HG03139 (cell line): ENCODE results near the gene DTX1.
A peak's percentile ranks its signal among the peaks of the same experiment; 100 is the strongest.

ENCODE experiments used
- ATAC-seq: cut with Tn5 transposase; IDR thresholded peaks from one replicate; pipeline ENCODE4 v1.9.1; 2021; ENCODE audit not compliant: unreplicated experiment

Gene DTX1

GRCh38 chr12:113092607-113093408, 36.3 kb downstream of the DTX1 start:
- no peak for ATAC-seq

GRCh38 chr12:113093409-113094101, 37.0 kb downstream of the DTX1 start:
- no peak for ATAC-seq

DNA sequence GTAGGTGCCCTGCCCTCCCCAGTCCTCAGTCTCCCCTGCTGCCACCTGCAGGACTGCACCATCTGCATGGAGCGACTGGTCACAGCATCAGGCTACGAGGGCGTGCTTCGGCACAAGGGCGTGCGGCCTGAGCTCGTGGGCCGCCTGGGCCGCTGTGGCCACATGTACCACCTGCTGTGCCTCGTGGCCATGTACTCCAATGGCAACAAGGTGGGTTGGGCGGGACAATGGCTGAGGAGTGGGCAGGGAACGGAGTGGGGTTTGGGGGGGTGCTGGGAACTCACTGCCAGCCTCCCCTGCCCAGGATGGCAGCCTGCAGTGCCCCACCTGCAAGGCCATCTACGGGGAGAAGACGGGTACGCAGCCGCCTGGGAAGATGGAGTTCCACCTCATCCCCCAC, 38.2 kb downstream of the DTX1 start:
- no peak for ATAC-seq

DNA sequence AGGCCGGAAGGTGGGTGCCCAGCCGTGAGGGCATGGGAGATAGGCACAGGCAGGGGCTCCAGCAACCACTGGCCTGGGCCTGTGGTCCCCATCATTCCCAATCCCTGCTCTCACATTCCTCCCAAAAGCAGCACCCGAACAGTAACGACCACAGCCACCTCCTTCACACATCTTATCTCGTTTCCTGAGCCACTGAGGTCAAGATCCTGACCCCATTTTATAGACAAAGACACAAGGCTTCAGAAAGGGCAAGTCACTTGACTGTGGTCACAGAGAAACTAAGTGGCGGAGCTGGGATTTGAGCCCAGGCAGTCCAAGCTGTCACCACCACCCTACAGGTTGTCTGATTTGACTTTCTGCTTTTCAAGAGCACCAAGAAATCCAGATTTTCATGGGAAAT, 38.9 kb downstream of the DTX1 start:
- ATAC-seq: no peak

GRCh38 chr12:113096675-113097461, 40.3 kb downstream of the DTX1 start:
- ATAC-seq: no peak

DNA sequence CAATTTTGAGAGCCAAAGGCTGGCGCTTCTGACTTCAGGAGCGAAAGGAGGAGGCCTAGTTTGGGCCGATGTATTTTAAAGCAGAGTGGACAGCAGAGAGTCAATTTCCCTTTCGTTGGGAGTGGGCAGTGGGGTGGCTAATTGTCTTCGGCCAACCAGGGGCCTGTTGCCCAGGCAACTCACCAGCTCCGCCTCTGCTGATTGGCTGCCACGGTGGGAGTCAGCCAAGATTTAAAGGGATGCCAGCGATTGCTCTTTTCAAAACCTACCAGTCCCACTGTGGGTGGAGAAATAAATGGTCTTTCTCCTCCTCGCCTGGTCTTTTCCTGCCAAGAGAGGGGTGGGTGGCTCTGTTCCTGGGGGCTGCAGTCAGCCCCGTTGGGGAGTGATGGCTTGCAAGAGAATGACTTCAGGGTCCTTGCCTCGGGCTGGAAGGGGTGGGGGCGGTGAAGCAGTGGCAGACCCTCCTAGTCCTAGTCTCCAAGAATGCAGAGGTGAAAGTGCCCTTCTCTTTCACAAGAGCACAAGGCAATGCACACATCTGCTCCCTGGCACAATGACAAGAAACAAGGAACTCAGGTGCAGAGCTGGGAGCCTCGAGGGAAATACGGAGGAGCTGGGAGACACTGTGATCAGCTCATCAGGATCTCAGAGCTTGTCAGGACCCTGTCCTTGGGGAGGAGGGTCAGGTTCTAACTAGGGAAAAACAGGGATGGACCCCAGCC, 41.3 kb downstream of the DTX1 start:
- ATAC-seq: no peak

GRCh38 chr12:113098441-113099028, 42.0 kb downstream of the DTX1 start:
- ATAC-seq: peak; percentile 69

DNA sequence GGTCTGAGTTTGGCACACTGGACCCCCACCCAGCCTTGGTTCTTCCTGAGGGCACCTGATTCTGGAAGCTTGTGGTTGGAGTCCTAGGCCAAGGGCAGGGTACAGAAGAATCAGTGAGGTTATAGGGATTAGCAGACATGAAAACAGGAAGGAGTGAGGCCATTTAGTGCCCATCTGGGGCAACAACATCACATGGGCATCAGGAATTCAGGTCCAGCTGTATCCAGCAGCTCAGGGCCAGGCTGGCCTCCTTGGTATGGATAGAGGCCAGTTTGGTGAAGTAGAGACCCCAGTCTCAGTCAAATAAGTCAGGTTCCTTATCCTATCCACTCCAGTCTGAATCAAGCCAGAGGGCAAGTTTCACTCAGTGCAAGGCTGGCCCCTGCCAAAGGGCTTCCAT, 42.8 kb downstream of the DTX1 start:
- ATAC-seq: no peak

DNA sequence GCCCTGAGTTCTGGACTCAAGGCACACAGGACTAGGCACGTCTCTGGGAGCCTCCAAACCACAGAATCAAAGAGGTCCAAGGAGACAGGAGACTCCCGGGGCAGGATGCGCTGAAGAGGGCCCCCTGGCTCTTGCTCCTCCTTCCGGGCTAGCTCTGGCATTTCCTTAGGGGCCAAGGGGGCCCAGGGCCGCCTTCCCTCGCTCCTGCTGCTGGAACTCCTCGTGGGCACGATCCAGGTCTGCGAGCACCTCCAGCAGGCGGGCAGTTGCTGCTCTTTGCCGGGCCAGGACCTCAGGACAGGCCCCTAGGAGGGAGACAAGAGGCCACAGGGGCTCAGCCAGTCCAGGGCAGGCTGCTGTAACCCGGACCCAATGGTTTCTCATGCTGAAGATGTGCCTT, 43.2 kb downstream of the DTX1 start:
- ATAC-seq: no peak

GRCh38 chr12:113101751-113102150, 45.2 kb downstream of the DTX1 start:
- no peak for ATAC-seq

DNA sequence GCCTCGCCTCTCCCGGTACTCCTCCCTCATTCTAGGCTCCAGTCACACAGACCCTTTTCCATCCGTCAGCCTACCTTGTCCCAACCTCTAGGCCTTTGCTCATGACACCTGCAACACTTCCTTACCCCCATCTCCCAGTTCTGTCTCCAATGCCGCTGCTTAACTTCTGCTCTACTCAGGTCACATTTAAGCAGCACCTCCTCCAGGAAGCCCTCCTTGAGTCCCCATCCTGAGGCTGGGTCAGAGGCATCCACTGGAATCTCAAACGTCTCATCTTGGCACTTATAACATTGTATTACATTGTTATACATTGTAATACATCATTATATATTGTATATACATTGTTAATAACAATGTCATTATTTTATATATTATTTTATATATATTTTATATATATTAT, 46.3 kb downstream of the DTX1 start:
- ATAC-seq: no peak

- no peak for ATAC-seq
Measured at GRCh38 chr12:113103756-113104450, 47.4 kb downstream of the DTX1 start.

GRCh38 chr12:113104953-113105510, 48.5 kb downstream of the DTX1 start:
- no peak for ATAC-seq

- ATAC-seq: no peak
Measured at GRCh38 chr12:113105606-113106271, 49.2 kb downstream of the DTX1 start.

DNA sequence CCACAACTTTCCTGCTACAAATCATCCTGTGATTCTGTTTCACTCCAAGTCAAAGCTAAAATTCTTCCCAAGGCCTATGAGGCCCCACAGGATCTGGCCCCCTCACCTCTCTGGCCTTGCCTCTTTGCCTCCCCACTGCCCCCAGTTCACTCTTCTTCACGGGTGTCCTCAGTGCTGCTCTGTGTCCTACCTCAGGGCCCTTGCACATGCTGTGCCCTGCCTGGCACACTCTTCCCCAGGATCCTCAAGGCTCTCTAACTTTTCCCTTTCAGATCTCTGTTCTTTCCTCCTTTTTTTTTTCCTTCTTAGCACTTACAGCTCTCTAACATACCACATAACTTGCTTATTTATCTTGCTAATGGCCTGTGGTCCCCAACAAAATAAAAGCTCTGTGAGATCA, 49.8 kb downstream of the DTX1 start:
- no peak for ATAC-seq

GRCh38 chr12:113108308-113108707, 51.8 kb downstream of the DTX1 start:
- ATAC-seq: no peak

- no peak for ATAC-seq
Measured at GRCh38 chr12:113109360-113109759, 52.8 kb downstream of the DTX1 start.

DNA sequence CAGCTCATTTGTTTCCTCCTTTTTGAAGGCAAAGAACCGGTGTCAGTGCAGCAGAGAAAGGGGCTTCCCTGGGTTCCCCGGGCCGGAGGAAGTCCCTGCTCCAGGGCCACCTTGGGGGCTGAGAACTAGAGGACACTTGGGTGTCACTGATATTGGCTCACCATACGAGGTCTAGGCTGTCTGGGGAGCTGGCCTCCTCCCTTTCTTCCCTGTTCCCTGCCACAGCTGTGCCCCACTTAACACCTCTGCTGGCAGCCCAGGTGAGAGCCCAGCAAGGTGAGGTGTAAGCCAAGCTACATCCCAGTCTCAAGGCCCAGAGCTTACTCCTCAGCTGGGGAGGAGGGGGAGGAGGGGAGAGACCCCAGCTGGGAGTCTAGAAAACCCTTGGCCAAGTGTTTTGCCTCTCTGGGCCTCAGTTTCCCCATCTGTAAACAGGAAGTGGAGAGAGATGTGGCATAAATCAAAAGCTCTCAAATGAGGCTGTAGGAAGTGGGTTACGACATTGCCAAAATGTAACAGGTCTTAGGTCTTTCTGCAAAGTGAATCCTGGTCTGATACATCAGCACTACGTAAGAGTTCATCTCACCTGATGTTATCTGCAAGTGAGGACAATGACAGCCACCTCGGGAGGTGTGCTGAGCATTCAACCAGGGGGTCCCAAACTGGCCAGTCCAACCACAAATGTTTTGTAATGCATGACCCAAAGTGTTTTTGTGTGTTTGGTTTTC, 53.5 kb downstream of the DTX1 start:
- ATAC-seq: no peak

GRCh38 chr12:113111247-113111646, 54.7 kb downstream of the DTX1 start:
- no peak for ATAC-seq
